Stomach (tissue), 9 donors: ENCODE data around the gene KSR2. TPM values are rescaled to one million over a fixed set of nuclear protein-coding genes. Genes with fewer than 3 reads are reported as not detected.

Experiments used
- DNase-seq, 2 donors: peaks; one replicate each; pipeline versions ENCODE4 v3.0.0 to v3.0.0-alpha.2; 2013 to 2019
- H3K27ac ChIP-seq, 5 donors: fragments of 200-600 bp in 4 of 5; sonication (generic) in 4 of 5; one replicate each; pipeline ENCODE4 v1.5.1; 2013 to 2019; ENCODE audit warnings: mild to moderate bottlenecking in 1 of 5, moderate library complexity in 1 of 5
- H3K27me3 ChIP-seq, 3 donors: fragments of 200-600 bp; sonication (generic); one replicate each; pipeline ENCODE4 v1.5.1; 2017 to 2019; ENCODE audit warnings: mixed run types in 1 of 3
- H3K36me3 ChIP-seq, 4 donors: fragments of 200-600 bp; sonication (generic); 1 replicate in 3 of 4; 2 replicates in 1 of 4; pipeline ENCODE4 v1.5.1; 2016 to 2019
- H3K4me1 ChIP-seq, 4 donors: fragments of 200-600 bp; sonication (generic); one replicate each; pipeline ENCODE4 v1.5.1; 2016 to 2019
- H3K4me3 ChIP-seq, 4 donors: fragments of 200-600 bp; sonication (generic) in 3 of 4; one replicate each; pipeline ENCODE4 v1.5.1; 2016 to 2019; ENCODE audit warnings: mild to moderate bottlenecking in 1 of 4
- H3K9me3 ChIP-seq, 4 donors: fragments of 200-600 bp; sonication (generic); one replicate each; pipeline ENCODE4 v1.5.1; 2016 to 2019
- EP300 ChIP-seq: sonication (generic); formaldehyde crosslinking; IDR thresholded peaks from one replicate; pipeline ENCODE4 v1.6.1; 2017; ENCODE audit warnings: antibody characterized with exemption
- POLR2A ChIP-seq, 4 donors: fragments of 450-650 bp; IDR thresholded peaks; one replicate each; pipeline ENCODE4 v1.6.1; 2016; ENCODE audit warnings: antibody characterized with exemption in 4 of 4, control low read depth in 2 of 4, mild to moderate bottlenecking in 1 of 4, moderate library complexity in 1 of 4
- POLR2AphosphoS5 ChIP-seq, 3 donors: sonication (generic); formaldehyde crosslinking; IDR thresholded peaks; one replicate each; pipeline ENCODE4 v1.6.1; 2016; ENCODE audit warnings: antibody characterized with exemption in 3 of 3
- WGBS, 5 donors: extraction: QIAGEN DNeasy Blood & Tissue Kit in 3 of 5; methylation state at CpG; one replicate each; pipeline versions ENCODE4 v1.1.5 to v1.1.7; 2013 to 2018; 5-methylcytosine and 5-hydroxymethylcytosine counted together
- intact Hi-C: fragments of 100-400 bp; cut with DNase I; formaldehyde crosslinking; loops from one replicate; pipeline ENCODE4 v1.15.1; 2023; ENCODE audit warnings: low total_unique reads
- polyA plus RNA-seq, 3 donors: library from polyadenylated mRNA; stranded (reverse); fragments of 200-250 nt; gene quantifications; one replicate each; pipeline ENCODE4 v1.2.3, GENCODE V29; 2013
- total RNA-seq, 5 donors: library from RNA; depleted of rRNA; stranded (reverse); fragments of >200 nt; gene quantifications; one replicate each; pipeline versions ENCODE4 v1.1.0 to v1.2.3, GENCODE V29; 2014 to 2016
- TF ChIP-seq, protein P1 (sequence below), 7 experiments: fragments of 450-650 bp in 4 of 7; fragments of 200-600 bp in 3 of 7; sonication (generic) in 3 of 7; IDR thresholded peaks; one replicate each; pipeline ENCODE4 v1.5.1; 2016 to 2019; ENCODE audit warnings: antibody characterized with exemption in 7 of 7, control low read depth in 2 of 7, mild to moderate bottlenecking in 1 of 7
- donor health status: healthy with polysubstance abuse.
- donor health status: Bipolar disorder and iron deficiency.
- donor health status: healthy.

KSR2 gene
- total and polyA plus RNA-seq, 8 donors, result 0.03 to 1.4 (median 0.26) TPM; not detected in 2

DNA sequence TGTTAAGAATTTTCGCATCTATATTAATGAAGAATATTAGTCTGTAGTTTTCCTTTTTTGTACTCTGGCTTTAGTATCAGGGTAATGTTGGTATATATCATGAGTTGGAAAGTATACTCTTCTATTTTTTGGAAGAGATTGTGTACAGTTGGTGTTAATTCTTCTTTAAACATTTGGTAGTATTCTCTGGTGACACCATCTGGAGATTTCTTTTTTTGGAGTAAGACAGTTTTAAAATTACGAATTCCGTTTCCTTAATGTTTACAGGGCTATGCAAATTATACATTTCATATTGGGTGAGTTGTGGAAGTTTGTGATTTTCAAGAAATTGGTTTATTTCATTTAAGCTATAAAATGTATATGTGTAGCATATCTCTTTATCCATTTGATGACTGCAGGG is 423.6 kb downstream of the KSR2 start:
- H3K27ac ChIP-seq, result no peak overlapping the region
- H3K4me3 ChIP-seq, result no peak overlapping the region
- H3K4me1 ChIP-seq, result no peaks in the 10 kb centered on the region
- no peaks in the 10 kb centered on the region for H3K27me3 ChIP-seq
- H3K9me3 ChIP-seq, result no peaks in the 10 kb centered on the region
- DNase-seq, result no peak
- intact Hi-C loops, result no loop called here
- no peaks in the 10 kb centered on the region for H3K36me3 ChIP-seq
- 86 to 90% (median 87%) methylated on average over 3 of the region's 3 CpGs for WGBS, 5 donors
- TF ChIP-seq EP300 (no peak), POLR2A (IDR thresholded peaks at IDR 0.05) (no peak), POLR2AphosphoS5 (IDR thresholded peaks at IDR 0.05) (no peak)
- TF ChIP-seq, protein P1, sequence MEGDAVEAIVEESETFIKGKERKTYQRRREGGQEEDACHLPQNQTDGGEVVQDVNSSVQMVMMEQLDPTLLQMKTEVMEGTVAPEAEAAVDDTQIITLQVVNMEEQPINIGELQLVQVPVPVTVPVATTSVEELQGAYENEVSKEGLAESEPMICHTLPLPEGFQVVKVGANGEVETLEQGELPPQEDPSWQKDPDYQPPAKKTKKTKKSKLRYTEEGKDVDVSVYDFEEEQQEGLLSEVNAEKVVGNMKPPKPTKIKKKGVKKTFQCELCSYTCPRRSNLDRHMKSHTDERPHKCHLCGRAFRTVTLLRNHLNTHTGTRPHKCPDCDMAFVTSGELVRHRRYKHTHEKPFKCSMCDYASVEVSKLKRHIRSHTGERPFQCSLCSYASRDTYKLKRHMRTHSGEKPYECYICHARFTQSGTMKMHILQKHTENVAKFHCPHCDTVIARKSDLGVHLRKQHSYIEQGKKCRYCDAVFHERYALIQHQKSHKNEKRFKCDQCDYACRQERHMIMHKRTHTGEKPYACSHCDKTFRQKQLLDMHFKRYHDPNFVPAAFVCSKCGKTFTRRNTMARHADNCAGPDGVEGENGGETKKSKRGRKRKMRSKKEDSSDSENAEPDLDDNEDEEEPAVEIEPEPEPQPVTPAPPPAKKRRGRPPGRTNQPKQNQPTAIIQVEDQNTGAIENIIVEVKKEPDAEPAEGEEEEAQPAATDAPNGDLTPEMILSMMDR (IDR thresholded peaks at IDR 0.05), result no peak

DNA sequence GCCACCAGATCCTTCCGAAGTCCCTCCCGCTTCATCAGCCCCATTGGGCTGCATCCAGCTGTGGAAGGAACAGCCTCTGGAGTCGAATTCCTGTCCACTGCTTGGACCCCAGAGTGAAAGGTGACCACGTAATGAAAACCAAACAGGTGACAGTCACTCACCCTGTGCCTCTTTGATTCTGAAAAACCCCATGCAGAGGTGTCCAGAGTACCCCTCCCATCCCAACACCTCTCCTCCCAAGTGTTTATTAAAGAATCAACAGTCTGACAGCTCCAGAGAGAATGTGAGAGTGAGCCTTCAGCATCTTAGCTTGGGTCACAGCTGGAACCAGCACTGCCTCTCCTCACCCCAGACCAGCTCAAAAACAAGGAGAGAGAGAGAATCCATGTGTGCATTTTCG is 428.8 kb downstream of the KSR2 start:
- Histone ChIP-seq H3K4me1 (no peaks in the 10 kb centered on the region), H3K27me3 (no peaks in the 10 kb centered on the region), H3K9me3 (no peaks in the 10 kb centered on the region), H3K4me3 (no peak overlapping the region), H3K27ac (no peak overlapping the region), H3K36me3 (no peaks in the 10 kb centered on the region)
- TF ChIP-seq POLR2A (IDR thresholded peaks at IDR 0.05) (no peak), POLR2AphosphoS5 (IDR thresholded peaks at IDR 0.05) (no peak), EP300 (no peak)
- TF ChIP-seq, protein P1 (IDR thresholded peaks at IDR 0.05), result no peak
- no peak for DNase-seq
- 50 to 73% (median 59%) methylated on average over 5 of the region's 5 CpGs for WGBS, 5 donors
- intact Hi-C loops, result no loop called here

DNA sequence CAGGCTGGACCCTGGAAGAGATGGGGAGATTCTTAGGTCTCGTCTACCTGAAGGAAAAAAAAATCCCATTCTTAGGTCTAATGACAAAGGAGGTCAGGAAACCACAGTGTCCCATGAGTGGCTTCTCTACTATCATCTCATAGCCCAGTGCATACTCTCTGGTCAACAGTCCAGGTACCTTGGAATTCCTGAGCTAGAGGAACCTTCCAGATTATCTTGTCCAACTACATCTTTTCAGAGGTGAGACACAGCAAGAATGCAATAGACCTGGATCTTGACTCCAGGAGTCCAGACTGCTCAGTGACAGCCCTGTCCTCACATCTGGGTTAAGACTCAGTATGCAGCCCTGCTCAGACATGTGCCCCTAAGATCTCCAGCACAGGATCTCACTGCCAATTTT is 429.9 kb downstream of the KSR2 start:
- Histone ChIP-seq H3K27ac (no peak overlapping the region), H3K4me1 (no peaks in the 10 kb centered on the region), H3K36me3 (no peaks in the 10 kb centered on the region), H3K27me3 (peaks cover 0 to 4% (median 0%) of the 10 kb centered on the region in 3 donors), H3K9me3 (no peaks in the 10 kb centered on the region), H3K4me3 (no peak overlapping the region)
- TF ChIP-seq, protein P1 (IDR thresholded peaks at IDR 0.05), result no peak
- no peak for TF ChIP-seq POLR2A (IDR thresholded peaks at IDR 0.05)
- TF ChIP-seq POLR2AphosphoS5 (IDR thresholded peaks at IDR 0.05), result no peak
- no peak for TF ChIP-seq EP300
- 62 to 92% (median 75%) methylated on average over 1 of the region's 1 CpG for WGBS, 5 donors
- intact Hi-C loops, result no loop called here
- DNase-seq, result no peak

DNA sequence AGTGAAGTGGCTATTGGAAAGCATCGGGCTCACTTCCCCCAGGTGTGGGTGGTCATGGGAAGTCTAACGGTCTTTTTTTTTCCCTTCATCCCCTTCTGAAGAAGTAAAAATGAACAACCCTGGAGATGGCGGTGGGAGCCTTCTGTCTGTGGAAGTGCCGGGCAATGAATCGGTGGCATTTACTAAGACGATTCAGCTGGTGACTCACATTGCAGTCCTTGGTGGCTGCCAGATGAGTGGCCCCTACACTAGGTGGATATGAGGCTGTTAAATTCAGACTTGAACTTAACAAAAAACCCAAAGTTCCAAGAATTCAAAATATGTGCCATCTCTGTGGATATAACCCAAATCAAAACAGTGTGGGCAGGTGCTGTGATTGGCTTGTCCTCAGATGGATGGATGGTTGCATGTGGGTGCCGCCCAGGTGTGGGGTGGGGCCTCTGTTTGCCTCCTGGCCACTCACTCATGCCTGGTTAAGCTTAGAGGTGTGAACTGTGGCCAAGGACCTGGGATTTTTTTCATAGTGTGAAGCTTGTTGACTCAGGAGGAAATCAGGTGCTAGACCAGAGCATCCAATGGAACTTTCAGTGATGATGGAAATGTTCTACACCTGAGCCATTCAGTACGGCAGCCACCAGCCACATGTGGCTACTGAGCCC is 430.6 kb downstream of the KSR2 start:
- H3K36me3 ChIP-seq, result no peaks in the 10 kb centered on the region
- intact Hi-C loops, result no loop called here
- no peak for DNase-seq
- no peaks in the 10 kb centered on the region for H3K9me3 ChIP-seq
- 89 to 95% (median 93%) methylated on average over 8 of the region's 8 CpGs for WGBS, 5 donors
- TF ChIP-seq, protein P1 (IDR thresholded peaks at IDR 0.05), result no peak
- no peak for TF ChIP-seq EP300
- no peaks in the 10 kb centered on the region for H3K4me1 ChIP-seq
- H3K27me3 ChIP-seq, result peaks cover 0 to 5% (median 0%) of the 10 kb centered on the region in 3 donors
- H3K4me3 ChIP-seq, result no peak overlapping the region
- no peak overlapping the region for H3K27ac ChIP-seq
